NCI-H146 treated with DMSO at 0.1 percent for 48 hours (cell line): ENCODE measurements around the gene E2F4.

ENCODE experiments used
- DNase-seq: peaks from one replicate; lab custom pipeline; 2025; ENCODE audit not compliant: unreplicated experiment; lab: John Stamatoyannopoulos, UW

The E2F4 gene

GRCh38 chr16:67230809-67231660, 39.1 kb downstream of the E2F4 start:
- no peak for DNase-seq

DNA sequence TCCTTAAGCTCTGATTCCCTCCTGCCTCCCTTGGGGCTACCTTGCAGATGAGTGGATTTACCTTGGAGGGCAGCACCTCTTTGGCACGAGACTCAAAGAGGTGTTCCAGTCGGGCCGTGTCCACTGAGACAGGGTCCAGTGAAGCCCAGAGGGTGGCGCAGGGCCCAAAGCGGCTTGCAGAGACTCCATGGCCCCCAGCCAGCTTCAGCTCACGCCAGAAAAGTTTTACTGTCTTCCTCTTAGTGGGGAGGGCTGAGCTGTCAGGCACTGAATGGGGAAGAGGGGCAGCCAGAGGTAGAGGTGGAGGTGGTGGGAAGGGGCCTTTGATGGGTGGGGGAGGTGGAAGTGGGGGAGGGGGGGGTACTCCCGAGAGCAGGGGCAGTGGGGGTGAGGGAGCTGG, 41.6 kb downstream of the E2F4 start:
- no peak for DNase-seq

- no peak for DNase-seq
Measured at GRCh38 chr16:67234180-67234597, 42.2 kb downstream of the E2F4 start.

GRCh38 chr16:67235816-67236562, 44.0 kb downstream of the E2F4 start:
- DNase-seq = no peak

DNA sequence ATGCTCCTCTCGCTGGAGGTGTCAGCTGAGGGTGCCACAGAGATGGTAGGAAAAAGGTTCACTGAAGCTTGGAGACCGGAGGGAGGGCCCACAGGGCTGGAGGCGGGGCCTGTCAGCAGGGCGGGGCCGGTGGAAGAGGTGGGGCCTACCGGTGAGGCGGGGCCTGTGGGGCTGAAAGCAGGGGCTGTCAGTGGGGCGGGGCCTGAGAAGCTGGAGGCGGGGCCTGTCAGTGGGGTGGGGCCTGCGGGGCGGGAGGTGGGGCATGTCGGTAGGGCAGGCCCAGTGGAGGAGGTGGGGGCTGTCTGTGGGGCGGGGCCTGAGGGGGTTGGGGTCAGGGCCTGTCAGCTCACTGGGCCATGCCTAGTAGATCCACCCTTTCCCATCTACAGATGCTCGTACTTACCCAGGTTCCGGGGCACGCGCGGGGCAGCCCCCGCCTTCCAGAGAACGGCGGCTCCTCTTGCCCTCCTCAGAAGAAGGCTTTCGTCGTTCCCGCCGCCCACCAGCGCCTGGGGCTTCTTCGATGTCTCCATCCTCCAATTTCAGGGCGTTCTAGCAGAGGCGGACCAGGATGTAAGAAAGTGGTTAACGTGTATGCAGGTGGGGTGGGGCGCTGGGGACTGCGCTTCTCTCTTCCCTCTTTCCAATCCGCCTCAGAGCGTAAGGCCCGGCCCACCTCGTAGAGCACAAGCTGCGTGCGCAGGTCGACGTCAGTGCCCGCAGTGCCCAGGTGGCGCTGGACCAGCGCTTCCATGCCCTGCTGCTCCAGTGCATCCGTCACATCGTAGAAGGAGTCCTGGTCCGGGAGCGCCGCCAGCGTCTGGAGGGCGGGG, 44.8 kb downstream of the E2F4 start:
- no peak for DNase-seq

DNA sequence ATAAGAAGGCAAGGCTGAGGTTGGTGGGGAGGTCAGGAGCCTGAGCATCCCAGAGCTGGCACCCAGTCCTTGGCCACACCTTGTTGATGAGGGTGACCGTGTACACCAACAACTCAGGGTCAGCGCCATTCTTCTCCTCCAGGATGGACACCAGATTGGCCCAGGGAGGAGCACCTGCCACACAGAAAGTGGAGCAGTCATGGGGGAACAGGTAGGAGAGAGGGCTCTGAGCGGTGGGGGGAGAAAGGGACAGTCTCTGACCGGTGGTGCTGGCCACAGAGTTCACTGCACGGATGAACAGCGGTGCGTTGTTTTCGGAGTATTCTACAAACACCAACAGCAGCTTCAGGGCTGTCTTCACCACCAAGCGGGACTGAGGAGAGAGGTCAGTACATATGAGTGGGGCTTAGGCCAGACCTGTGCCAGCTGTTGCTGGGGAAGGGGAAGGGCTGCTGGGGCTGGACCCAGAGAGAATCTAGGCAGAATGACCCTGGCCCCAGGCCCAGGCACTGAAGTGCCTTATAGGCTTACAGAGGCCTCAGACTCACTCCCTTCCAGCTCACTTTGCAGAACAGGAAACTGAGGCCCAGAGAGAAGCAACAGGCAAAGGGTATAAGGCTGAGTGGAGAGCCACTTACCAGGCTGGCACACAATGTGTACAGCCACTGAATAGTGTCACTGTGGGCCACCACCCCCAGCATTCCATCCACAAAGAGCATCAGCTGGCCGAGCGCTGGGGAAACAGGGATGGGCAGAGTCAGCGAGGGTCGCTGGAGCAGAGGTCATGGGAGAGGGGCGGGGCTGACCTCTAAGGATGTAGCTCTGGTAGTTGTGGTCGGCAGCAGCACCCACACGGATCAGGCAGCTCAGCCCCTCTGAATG, 45.7 kb downstream of the E2F4 start:
- DNase-seq = no peak

GRCh38 chr16:67238278-67238575, 46.3 kb downstream of the E2F4 start:
- DNase-seq = no peak

DNA sequence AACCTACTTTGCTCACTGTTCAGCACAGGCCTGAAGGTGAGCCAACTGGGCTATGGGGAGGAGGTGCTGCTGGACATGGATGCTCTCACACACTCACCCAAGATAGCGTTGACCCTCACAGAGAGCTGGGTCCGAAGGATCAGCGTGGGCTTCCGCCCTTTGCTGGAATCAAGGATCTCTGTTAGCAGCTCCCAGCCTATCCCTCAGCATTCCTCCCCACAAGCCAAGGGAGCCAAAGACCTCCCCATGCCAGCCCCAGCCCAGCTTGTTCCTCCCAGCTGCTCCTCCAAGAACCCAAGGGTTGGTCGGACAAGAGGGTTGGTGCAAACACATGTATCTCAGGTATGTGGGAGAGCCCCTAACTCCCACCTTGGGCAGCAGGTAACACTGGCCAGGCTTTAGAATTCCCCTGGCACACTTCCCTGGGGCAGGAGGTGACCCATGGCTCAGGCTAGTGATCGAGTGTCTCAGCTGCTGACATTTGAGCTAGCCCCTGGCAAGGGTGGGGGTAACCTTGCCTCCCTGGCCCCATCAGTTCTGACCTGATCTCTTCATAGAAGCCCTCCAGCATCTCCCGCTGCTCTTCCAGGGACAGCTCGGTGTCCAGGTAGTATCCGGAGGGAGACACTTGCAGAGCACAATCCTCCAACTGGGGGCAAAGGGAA, 47.0 kb downstream of the E2F4 start:
- no peak for DNase-seq

GRCh38 chr16:67240506-67240905, 48.6 kb downstream of the E2F4 start:
- DNase-seq = no peak

- DNase-seq = no peak
Measured at GRCh38 chr16:67241008-67241900, 49.3 kb downstream of the E2F4 start.

DNA sequence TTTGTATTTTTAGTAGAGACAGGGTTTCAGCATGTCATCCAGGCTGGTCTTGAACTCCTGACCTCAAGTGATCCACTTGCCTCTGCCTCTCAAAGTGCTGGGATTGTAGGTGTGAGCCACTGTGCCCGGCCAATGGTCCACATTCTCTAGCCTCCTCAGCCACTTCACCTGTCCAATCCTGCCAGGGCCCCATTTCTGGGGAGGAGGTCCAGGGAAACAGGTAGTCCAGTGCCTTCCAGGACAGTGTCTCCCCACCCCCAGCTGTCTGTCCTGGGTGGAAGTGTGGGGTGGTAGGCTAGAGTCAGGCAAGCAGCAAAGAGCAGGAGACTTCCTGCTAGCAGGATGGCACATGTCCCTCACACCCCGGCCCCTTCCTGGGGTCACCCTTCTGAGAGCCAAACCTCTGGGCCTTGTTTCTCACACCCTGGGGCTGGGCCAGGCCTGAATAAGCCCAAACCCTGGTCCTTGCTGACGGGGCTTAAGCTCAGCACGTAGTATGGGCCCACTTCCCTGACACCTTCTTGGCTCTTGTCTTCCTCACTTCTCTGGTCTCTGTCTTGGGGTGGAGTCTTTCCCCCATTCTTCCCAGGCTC, 50.3 kb downstream of the E2F4 start:
- no peak for DNase-seq

GRCh38 chr16:67243481-67243880, 51.5 kb downstream of the E2F4 start:
- no peak for DNase-seq

GRCh38 chr16:67244387-67245185, 52.6 kb downstream of the E2F4 start:
- DNase-seq = no peak

DNA sequence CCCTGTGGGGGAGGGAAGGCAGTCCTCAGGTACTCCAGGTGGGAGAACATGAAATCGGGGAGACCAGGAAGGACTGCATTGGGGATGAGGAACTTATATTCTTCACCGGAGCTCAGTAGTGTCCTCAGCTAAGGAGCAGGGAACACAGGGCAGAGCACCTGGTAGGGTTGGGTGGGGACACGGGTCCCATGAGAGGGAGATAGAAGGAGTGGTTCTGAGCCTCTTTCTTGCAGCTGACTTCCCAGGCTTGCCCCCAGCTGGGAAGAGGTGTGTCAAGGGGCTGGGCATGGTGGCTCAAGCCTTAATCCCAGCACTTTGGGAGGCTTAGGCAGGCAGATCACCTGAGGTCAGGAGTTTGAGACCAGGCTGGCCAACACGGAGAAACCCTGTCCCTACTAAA, 53.2 kb downstream of the E2F4 start:
- no peak for DNase-seq

- DNase-seq = no peak
Measured at GRCh38 chr16:67245674-67246080, 53.7 kb downstream of the E2F4 start.

- DNase-seq = peak; percentile 32
Measured at GRCh38 chr16:67246081-67246755, 54.3 kb downstream of the E2F4 start.

DNA sequence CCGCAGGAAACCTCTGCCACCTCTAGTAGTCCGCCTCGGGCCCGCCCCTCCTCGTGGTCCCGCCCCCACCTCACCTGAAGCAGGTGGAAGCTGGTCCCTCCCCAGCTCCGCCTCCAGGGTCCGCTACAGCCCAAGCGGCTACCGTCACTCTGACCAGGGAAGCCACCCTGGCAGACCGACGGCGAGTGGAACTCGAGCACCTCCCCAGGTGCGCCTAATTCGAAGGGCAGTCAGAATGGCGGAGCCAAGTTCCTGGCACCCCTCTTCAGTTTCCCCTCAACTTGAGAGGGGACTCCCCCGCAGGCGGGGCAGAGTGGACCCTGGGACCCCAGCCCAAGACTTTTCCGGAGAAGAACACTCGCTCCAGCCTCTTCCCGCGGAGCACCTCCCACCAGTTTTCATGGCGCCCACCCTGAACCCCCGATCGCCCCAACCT, 54.8 kb downstream of the E2F4 start:
- peak; percentile 65 for DNase-seq
